Stimulated activated CD4-positive, alpha-beta T cell treated with anti-CD3 and anti-CD28 coated beads, Interleukin-4, amount 100 ng/mL, for 4 hours (primary cell): ENCODE measurements around the gene TPCN1.

Experiments
- DNase-seq, 2 experiments: peaks; one replicate each; pipeline ENCODE4 v3.0.0-alpha.2; 2020

Gene TPCN1

DNA sequence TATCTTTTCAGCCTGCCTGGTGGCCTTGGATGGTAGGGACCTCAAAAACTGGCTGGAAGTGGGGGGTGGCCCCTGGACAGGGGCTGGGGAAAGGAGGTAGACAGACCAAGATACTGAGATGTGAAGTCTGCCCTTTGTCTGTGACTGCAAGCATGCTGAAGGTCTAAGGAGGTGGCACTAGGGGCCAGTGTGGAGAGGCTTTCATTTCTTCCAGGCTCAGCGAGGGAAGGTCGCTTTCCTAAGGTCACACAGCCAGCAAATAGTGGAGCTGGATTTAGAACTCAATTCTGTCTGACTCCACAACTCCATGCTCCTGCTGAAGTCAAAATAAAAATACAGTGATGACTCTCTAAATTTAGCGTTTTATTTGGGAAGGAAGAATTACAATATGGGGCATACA lies 125.8 kb downstream of the TPCN1 start:
- DNase-seq: no peak

DNA sequence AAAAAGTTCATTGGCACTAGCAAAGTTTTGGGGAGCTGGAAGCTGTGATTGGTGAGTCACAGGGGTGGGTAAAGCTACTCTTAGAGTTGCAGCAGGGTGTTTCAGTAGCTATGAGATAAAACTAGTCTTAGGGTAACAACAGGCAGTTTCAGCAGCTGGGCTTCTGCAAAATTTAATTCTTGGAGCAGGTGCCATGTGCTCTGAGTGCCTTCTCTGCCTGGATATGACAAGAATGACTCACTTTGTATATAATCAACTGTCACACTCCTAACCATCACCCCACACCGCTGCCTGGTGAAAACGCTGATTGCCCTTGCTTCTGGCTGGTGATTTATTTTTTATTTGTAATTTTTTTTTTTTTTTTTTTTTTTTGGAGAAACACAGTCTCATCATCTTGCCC lies 126.6 kb downstream of the TPCN1 start:
- DNase-seq: no peak
